GM11168 (cell line): ENCODE results near the gene CD52.

Experiments used
- in situ Hi-C: fragments of 300-500 bp; cut with MboI; formaldehyde crosslinking; loops from one replicate; pipeline ENCODE4 v1.12.0; 2022; ENCODE audit warnings: low sequenced_read_pairs; ENCODE audit not compliant: unreplicated experiment

CD52 gene

GRCh38 chr1:26368006-26368405 lies 50.2 kb downstream of the CD52 start:
- in situ Hi-C loops, result no loop called here

GRCh38 chr1:26368486-26368885 lies 50.7 kb downstream of the CD52 start:
- in situ Hi-C loops, result no loop called here
